ENCODE results near the gene EHF. TPM values are rescaled to one million over a fixed set of nuclear protein-coding genes. Genes with fewer than 3 reads are reported as not detected.
A peak's percentile ranks its signal among the peaks of the same experiment; 100 is the strongest.

Gene EHF
- total and polyA plus RNA-seq, 2 of the 13 experiments (the other 11 are each of a cell fraction or from before 2014, with no cell fraction given) = 0.04 to 0.46 TPM

- TF ChIP-seq ZNF12 (CRISPR knock-in tag; IDR thresholded peaks at IDR 0.05) (peak; percentile 88), DR1 (CRISPR knock-in tag; IDR thresholded peaks at IDR 0.05) (no peak), TOE1 (CRISPR knock-in tag; IDR thresholded peaks at IDR 0.05) (no peak)
Measured at GRCh38 chr11:34656062-34656720, 35.3 kb downstream of the EHF start (continued).

- in situ Hi-C loops (cut with HindIII; ENCODE audit: extremely low pct_ligation_motif_present, low pct_unique_long_range_greater_than_20kb) (loop anchor here (10.0 kb wide), 1 partner anchor 54 kb away; no protein-coding TSS in a partner anchor), intact Hi-C loops (cut with micrococcal nuclease; ENCODE audit: unreplicated experiment) (loop anchor here (10.0 kb wide), 1 partner anchor 736 kb away; no protein-coding TSS in a partner anchor)
- Histone ChIP-seq H3K79me2 (ENCODE audit: insufficient read depth, low read length) (no peaks in the 10 kb centered on the region), H4K20me1 (ENCODE audit: insufficient read depth, low read length) (no peaks in the 10 kb centered on the region), H3K4me1 (ENCODE audit: insufficient read depth, low read length) (peaks cover 88% of the 10 kb centered on the region), H3K4me2 (ENCODE audit: low read depth, low read length) (no peak overlapping the region), H3K27me3 (ENCODE audit: control insufficient read depth in 1 of 2, insufficient read depth in 2 of 2, low read length in 2 of 2) (no peaks in the 10 kb centered on the region), H3K4me3 (replicated peaks in 1 of 3; ENCODE audit: insufficient read depth in 1 of 3, low read depth in 2 of 3, low read length in 3 of 3) (no peak overlapping the region), H2AFZ (ENCODE audit: low read length) (no peak overlapping the region), H3K9ac (ENCODE audit: insufficient read depth, low read depth, low read length) (no peak overlapping the region; the same call in 1 of the 2 replicates), H3K36me3 (replicated peaks in 1 of 2; ENCODE audit: control insufficient read depth in 1 of 2, insufficient read depth in 2 of 2, low read length in 2 of 2) (no peaks in the 10 kb centered on the region), H3K27ac (ENCODE audit: extremely low read length, insufficient read depth, low read length) (peak overlapping the region; percentile 21), H3K9me3 (ENCODE audit: low read length) (no peaks in the 10 kb centered on the region)
- BruUV-seq (replicated peaks) = no TSS peak
- 78% methylated on average over 14 of the region's 14 CpGs for WGBS (ENCODE audit: low lambda C conversion rate)
- FAIRE-seq (no peak), DNase-seq (ENCODE audit: low spot score) (no peak), ATAC-seq (no peak)
- ChIA-PET POLR2A (interaction anchor here (0.9 kb wide), 1 partner anchor 73 kb away, joined by 3 read pairs; no protein-coding TSS in a partner anchor), CTCF (ENCODE audit: low intra/inter-chr PET ratio, low total read pairs) (no interaction called here)
- TF ChIP-seq ZNF282 (IDR thresholded peaks at IDR 0.05; ENCODE audit: partially characterized antibody) (no peak), ZBTB49 (CRISPR knock-in tag; IDR thresholded peaks at IDR 0.05; ENCODE audit: borderline replicate concordance) (no peak), THAP11 (CRISPR knock-in tag; IDR thresholded peaks at IDR 0.05) (0 out of 2 replicates have a peak, but pooled peaks have one; percentile 17), FLYWCH1 (CRISPR knock-in tag; IDR thresholded peaks at IDR 0.05) (no peak)
- TF ChIP-seq, protein P1, sequence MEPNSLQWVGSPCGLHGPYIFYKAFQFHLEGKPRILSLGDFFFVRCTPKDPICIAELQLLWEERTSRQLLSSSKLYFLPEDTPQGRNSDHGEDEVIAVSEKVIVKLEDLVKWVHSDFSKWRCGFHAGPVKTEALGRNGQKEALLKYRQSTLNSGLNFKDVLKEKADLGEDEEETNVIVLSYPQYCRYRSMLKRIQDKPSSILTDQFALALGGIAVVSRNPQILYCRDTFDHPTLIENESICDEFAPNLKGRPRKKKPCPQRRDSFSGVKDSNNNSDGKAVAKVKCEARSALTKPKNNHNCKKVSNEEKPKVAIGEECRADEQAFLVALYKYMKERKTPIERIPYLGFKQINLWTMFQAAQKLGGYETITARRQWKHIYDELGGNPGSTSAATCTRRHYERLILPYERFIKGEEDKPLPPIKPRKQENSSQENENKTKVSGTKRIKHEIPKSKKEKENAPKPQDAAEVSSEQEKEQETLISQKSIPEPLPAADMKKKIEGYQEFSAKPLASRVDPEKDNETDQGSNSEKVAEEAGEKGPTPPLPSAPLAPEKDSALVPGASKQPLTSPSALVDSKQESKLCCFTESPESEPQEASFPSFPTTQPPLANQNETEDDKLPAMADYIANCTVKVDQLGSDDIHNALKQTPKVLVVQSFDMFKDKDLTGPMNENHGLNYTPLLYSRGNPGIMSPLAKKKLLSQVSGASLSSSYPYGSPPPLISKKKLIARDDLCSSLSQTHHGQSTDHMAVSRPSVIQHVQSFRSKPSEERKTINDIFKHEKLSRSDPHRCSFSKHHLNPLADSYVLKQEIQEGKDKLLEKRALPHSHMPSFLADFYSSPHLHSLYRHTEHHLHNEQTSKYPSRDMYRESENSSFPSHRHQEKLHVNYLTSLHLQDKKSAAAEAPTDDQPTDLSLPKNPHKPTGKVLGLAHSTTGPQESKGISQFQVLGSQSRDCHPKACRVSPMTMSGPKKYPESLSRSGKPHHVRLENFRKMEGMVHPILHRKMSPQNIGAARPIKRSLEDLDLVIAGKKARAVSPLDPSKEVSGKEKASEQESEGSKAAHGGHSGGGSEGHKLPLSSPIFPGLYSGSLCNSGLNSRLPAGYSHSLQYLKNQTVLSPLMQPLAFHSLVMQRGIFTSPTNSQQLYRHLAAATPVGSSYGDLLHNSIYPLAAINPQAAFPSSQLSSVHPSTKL (CRISPR knock-in tag; IDR thresholded peaks at IDR 0.05) = peak; percentile 31; the same call in 1 of the 2 replicates
Measured at GRCh38 chr11:34658071-34659015, 37.5 kb downstream of the EHF start.

Measured in HepG2 (cell line).